ENCODE data around the gene ARHGAP25.

Gene ARHGAP25

DNA sequence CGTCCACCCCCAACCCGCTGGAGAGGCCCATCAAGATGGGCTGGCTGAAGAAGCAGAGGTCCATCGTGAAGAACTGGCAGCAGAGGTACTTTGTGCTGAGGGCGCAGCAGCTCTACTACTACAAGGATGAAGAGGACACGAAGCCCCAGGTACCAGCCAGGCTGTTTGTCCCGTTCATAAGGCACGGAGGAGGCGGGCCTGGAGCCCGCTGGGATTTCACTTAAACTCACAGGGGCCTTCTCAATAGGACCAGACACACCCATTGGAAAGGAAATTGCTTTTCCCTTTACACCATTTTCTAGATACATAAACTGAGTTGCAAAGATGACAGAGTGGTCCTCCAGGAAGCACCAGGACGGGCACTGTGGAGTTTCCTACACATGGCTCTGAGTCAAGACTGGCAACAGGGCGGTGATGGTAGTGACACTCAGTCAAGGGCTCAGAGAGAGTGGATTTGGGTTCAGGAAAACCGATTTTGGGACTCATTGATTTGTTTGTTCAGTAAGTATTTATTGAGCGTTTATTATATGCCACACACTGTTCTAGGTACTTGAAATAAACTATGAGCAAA is 40.7 kb downstream of the ARHGAP25 start:
- peak overlapping the region; percentile 31 for H3K4me3 ChIP-seq (replicated peaks; ENCODE audit: low read depth, low read length)
- TF ChIP-seq, protein P1, sequence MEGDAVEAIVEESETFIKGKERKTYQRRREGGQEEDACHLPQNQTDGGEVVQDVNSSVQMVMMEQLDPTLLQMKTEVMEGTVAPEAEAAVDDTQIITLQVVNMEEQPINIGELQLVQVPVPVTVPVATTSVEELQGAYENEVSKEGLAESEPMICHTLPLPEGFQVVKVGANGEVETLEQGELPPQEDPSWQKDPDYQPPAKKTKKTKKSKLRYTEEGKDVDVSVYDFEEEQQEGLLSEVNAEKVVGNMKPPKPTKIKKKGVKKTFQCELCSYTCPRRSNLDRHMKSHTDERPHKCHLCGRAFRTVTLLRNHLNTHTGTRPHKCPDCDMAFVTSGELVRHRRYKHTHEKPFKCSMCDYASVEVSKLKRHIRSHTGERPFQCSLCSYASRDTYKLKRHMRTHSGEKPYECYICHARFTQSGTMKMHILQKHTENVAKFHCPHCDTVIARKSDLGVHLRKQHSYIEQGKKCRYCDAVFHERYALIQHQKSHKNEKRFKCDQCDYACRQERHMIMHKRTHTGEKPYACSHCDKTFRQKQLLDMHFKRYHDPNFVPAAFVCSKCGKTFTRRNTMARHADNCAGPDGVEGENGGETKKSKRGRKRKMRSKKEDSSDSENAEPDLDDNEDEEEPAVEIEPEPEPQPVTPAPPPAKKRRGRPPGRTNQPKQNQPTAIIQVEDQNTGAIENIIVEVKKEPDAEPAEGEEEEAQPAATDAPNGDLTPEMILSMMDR (IDR thresholded peaks at IDR 0.05; ENCODE audit: low read length, missing control alignments): no peak
- no peak for DNase-seq (ENCODE audit: low read depth)

DNA sequence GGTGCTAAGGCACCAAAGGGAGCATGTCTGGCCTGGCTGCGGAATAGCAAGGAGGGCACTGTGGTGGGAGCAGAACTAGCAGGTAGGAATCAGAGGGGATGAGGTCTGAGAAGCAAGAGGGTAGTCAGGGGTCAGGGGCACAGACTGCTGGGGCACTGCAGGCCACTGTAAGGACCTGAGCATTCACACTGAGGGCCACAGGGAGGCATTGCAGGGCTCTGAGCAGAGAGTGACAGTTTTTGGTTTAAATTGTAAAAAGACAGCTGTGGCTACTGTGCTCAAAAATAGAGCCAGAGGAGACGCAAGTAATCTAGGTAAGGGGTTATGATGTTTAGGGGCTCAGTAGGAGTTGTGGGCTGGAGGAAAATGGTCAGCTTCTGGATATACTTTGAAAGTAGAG is 41.5 kb downstream of the ARHGAP25 start:
- TF ChIP-seq, protein P1 (IDR thresholded peaks at IDR 0.05; ENCODE audit: low read length, missing control alignments): peak; percentile 15
- no peak overlapping the region for H3K4me3 ChIP-seq (replicated peaks; ENCODE audit: low read depth, low read length)
- no peak for DNase-seq (ENCODE audit: low read depth)

DNA sequence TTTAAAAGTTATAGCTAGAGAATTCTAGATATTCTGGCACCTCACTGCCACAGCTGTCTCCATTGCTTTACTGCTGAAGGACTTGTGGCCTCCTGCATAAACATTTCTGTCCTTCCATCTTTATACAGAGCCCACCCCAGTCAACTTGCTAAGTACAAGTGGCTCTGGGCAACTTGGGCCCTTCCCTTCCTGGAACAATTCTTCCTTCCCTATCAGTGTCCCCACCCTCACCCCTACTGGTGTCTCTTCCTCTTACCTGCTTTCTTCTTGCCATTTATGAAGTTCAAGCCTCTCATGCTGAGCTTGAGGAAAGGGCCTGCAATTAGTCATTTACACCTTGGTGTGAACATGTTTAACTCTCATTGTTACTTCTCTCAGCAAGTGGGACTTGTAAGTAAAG is 45.0 kb downstream of the ARHGAP25 start:
- no peak overlapping the region for H3K4me3 ChIP-seq (replicated peaks; ENCODE audit: low read depth, low read length)
- TF ChIP-seq, protein P1 (IDR thresholded peaks at IDR 0.05; ENCODE audit: low read length, missing control alignments): no peak
- DNase-seq (ENCODE audit: low read depth): no peak

DNA sequence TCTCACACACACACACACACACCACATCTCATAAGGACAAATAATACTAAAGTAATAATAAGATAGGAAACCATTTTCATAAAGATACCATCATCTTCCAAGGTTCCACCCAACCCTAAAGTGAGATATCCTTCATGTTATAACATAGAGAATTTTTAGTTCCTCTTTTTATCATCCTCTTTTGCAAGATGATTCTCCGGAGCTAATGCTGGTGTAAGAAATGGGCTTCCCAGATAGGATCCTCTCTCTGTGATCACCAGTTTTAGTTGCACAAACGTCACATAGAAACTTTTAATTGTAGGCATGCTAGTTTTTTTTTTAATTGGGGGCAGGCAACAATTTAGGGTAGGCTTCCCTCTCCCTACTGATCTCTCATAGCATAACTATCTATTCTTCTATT is 49.6 kb downstream of the ARHGAP25 start:
- TF ChIP-seq, protein P1 (IDR thresholded peaks at IDR 0.05; ENCODE audit: low read length, missing control alignments): no peak
- H3K4me3 ChIP-seq (replicated peaks; ENCODE audit: low read depth, low read length): no peak overlapping the region
- no peak for DNase-seq (ENCODE audit: low read depth)

DNA sequence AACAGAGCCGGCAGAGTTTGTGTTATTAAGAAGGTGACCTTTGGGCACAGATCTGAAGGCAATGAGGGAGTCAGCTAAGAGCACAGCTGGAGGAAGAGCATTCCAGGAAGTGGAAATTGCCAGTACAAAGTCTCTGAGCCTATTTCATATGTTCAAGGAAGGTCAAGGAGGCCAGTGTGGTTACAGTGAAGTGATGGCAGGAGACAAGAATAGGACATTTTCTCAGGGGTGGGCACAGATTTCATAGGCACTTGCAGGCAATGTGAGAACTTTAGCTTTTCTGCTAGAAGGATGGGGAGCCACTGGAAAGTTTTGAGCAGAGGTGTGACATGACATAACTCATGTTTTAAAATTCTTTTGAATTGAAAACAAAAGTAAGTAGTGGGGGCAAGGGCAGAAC is 50.3 kb downstream of the ARHGAP25 start:
- DNase-seq (ENCODE audit: low read depth): no peak
- no peak overlapping the region for H3K4me3 ChIP-seq (replicated peaks; ENCODE audit: low read depth, low read length)
- TF ChIP-seq, protein P1 (IDR thresholded peaks at IDR 0.05; ENCODE audit: low read length, missing control alignments): no peak

DNA sequence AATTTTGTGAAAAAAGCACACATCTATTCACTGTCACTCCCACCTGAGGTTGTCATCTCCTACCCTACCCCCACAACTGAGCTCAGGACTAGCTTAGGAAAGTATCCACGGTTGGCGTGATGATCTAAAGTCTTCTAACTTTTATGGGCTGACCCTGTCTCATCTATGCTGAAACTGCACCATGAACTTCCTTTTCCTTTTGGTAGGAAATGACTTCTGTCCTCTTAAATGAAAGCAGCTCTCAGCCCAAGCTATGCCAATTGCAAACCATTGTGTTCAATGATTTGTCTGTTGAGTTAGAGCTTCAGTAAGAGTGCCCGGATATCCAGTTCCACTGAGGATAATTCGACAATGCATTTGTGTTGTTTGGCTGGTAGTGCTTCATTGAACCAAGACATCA is 52.7 kb downstream of the ARHGAP25 start:
- no peak overlapping the region for H3K4me3 ChIP-seq (replicated peaks; ENCODE audit: low read depth, low read length)

DNA sequence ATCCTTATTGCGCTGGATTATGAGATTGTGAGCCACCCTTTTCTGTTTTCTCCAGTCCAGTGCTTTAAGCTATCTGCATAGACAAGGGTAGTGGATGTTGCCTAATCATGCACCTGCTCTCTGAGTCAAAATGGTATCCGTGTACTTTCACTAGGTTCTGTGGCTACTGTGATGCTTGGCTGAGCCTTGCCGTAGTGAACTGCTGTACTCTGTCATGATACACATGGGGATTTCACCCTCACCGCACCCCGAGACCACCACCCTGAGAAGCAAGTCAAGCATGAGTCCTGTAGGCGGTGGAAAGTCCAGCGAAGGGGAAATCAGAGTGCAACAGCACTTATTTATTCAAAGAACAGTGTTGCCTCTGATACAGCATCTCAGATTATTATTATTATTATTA is 55.0 kb downstream of the ARHGAP25 start:
- TF ChIP-seq, protein P1 (IDR thresholded peaks at IDR 0.05; ENCODE audit: low read length, missing control alignments): no peak
- no peak for DNase-seq (ENCODE audit: low read depth)

More for the DNA sequence above, 52.7 kb downstream of the ARHGAP25 start:
- TF ChIP-seq, protein P1 (IDR thresholded peaks at IDR 0.05; ENCODE audit: low read length, missing control alignments): no peak
- no peak for DNase-seq (ENCODE audit: low read depth)

More for the DNA sequence above, 55.0 kb downstream of the ARHGAP25 start:
- H3K4me3 ChIP-seq (replicated peaks; ENCODE audit: low read depth, low read length): no peak overlapping the region
